ENCODE results near the gene GPR157. TPM values are rescaled to one million over a fixed set of nuclear protein-coding genes. Genes with fewer than 3 reads are reported as not detected.

Gene GPR157
- total and polyA plus RNA-seq, 2 experiments from 2014 or later = 1.7 to 2.7 TPM

DNA sequence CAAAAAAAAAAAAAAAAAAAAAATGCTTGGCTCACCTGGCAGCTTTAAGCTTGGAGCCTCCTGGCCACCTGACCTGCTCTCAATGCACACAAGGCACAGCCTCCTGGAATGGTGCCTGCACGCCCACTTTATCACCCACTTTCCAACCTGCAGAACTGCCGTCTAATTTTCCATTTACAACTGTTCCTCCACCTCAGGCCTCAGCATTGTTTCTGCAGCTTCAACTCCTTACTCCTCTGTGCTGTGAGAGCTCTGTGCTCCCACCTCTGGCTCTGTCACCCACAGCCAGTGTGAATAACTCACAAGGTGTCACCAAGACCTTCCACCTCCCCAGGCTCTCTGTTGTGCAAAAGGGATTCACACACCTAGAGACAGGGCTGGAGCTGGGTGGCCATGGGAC, 38.7 kb upstream of the GPR157 start:
- peaks cover 21% of the 10 kb centered on the region for H3K4me1 ChIP-seq (ENCODE audit: insufficient read depth)
- WGBS, 2 experiments (ENCODE audit: low coverage in 1 of 2, low lambda C conversion rate in 2 of 2, missing lambda C conversion rate in 2 of 2) = 98 to 100% methylated on average over 2 of the region's 2 CpGs
- H3K27me3 ChIP-seq (replicated peaks; ENCODE audit: insufficient read depth) = no peaks in the 10 kb centered on the region
- peaks cover 20% of the 10 kb centered on the region for H3F3A ChIP-seq (ENCODE audit: insufficient read depth)
- no peak overlapping the region for H3K4me3 ChIP-seq
- TF ChIP-seq EZH2phosphoT487 (IDR thresholded peaks at IDR 0.05; ENCODE audit: insufficient read depth, low read depth) (no peak), EZH2 (IDR thresholded peaks at IDR 0.05; ENCODE audit: insufficient read depth, poor library complexity, severe bottlenecking) (no peak)
- peaks cover 93% of the 10 kb centered on the region for H3K79me2 ChIP-seq (ENCODE audit: insufficient read depth)
- no peaks in the 10 kb centered on the region for H3K9me3 ChIP-seq (ENCODE audit: low read depth)
- H3K9me2 ChIP-seq (ENCODE audit: insufficient read depth) = no peaks in the 10 kb centered on the region
- H3K9ac ChIP-seq = no peak overlapping the region
- H4K20me1 ChIP-seq (ENCODE audit: insufficient read depth) = peaks cover 23% of the 10 kb centered on the region
- H2AFZ ChIP-seq = no peak overlapping the region
- H3K36me3 ChIP-seq (ENCODE audit: low read depth) = no peaks in the 10 kb centered on the region; the same call in 1 of the 2 replicates
- no peak for DNase-seq
- H3K4me2 ChIP-seq (ENCODE audit: unreplicated experiment) = no peak overlapping the region
- H3K27ac ChIP-seq = no peak overlapping the region
- in situ Hi-C loops (cut with MboI) = no loop called here

DNA sequence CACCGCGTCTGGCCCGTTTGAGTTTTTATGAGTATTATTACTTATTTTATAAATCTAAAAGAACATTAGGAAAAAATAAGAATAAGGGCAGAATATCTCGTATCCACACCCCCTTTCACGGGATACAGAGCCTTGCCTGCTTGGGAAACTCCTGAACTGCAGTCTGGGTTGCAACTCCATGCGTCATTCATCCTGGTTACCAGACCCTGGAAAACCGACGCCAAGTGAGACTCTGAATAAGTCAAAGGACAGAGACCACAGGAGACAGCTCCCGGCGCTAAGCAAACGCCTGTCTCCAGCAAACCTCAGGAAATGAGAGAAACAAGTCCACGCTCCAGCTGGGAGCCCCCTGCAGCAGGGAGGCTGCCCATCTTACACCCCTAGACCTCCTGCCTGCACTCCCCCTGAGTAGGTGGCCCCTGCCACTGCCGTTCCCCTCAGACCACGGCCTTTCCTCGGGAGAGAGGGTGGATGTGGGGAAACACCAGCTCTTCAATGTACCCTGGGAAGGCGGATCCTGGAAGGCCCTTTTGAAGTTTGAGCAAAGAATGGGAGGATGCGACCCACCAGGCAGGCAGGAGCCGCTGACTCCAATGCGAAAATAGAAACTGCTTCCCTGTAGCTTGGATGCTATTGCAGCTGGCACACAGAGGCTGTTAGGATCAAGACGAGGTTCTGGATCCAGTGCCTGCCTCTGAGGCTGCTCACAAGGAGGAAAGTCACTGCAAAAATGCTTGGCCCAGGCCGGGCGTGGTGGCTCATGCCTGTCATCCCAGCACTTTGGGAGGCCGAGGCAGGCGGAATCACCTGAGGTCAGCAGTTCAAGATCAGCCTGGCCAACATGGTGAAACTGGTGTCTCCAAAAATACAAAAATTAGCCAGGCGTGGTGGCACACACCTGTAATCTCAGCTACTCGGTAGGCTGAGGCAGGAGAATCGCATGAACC, 37.7 kb upstream of the GPR157 start:
- in situ Hi-C loops (cut with MboI) = no loop called here
- Histone ChIP-seq H3K9me3 (ENCODE audit: low read depth) (no peaks in the 10 kb centered on the region), H2AFZ (no peak overlapping the region), H3K9me2 (ENCODE audit: insufficient read depth) (no peaks in the 10 kb centered on the region), H3K36me3 (ENCODE audit: low read depth) (no peaks in the 10 kb centered on the region), H3K4me3 (no peak overlapping the region), H4K20me1 (ENCODE audit: insufficient read depth) (peaks cover 29% of the 10 kb centered on the region), H3K9ac (no peak overlapping the region), H3K4me2 (ENCODE audit: unreplicated experiment) (no peak overlapping the region), H3F3A (ENCODE audit: insufficient read depth) (peaks cover 30% of the 10 kb centered on the region), H3K27me3 (replicated peaks; ENCODE audit: insufficient read depth) (no peaks in the 10 kb centered on the region), H3K79me2 (ENCODE audit: insufficient read depth) (peaks cover 93% of the 10 kb centered on the region), H3K27ac (no peak overlapping the region), H3K4me1 (ENCODE audit: insufficient read depth) (peaks cover 27% of the 10 kb centered on the region)
- WGBS, 2 experiments (ENCODE audit: low coverage in 1 of 2, low lambda C conversion rate in 2 of 2, missing lambda C conversion rate in 2 of 2) = 88 to 93% methylated on average over 27 of the region's 27 CpGs
- no peak for DNase-seq
- no peak for TF ChIP-seq EZH2 (IDR thresholded peaks at IDR 0.05; ENCODE audit: insufficient read depth, poor library complexity, severe bottlenecking)
- TF ChIP-seq EZH2phosphoT487 (IDR thresholded peaks at IDR 0.05; ENCODE audit: insufficient read depth, low read depth) = no peak

DNA sequence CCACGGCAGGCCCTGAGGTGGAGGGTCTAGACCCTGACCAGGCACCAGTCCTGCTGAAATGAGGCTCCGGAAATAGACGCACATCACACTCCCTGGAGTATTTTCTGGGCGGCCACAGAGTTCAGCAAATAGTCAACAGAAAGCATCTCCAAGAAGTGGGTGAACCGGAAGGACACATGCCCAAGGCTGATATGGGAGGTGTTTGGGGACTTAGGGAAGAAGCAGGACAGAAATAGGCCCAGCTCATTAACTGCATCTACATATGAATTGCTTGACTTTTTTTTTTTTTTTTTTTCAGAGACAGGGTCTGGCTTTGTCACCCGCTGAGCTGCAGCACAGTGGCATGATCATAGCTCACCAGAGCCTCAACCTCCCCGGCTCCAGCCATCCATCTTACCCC, 36.5 kb upstream of the GPR157 start:
- H3K4me2 ChIP-seq (ENCODE audit: unreplicated experiment) = no peak overlapping the region
- no peaks in the 10 kb centered on the region for H3K27me3 ChIP-seq (replicated peaks; ENCODE audit: insufficient read depth)
- 93 to 96% methylated on average over 7 of the region's 7 CpGs for whole genome bisulfite sequencing, 2 experiments (ENCODE audit: low coverage in 1 of 2, low lambda C conversion rate in 2 of 2, missing lambda C conversion rate in 2 of 2)
- in situ Hi-C loops (cut with MboI) = no loop called here
- H3K4me1 ChIP-seq (ENCODE audit: insufficient read depth) = peaks cover 27% of the 10 kb centered on the region
- no peak for DNase-seq
- peaks cover 38% of the 10 kb centered on the region for H4K20me1 ChIP-seq (ENCODE audit: insufficient read depth)
- H3K9me3 ChIP-seq (ENCODE audit: low read depth) = no peaks in the 10 kb centered on the region
- H3K36me3 ChIP-seq (ENCODE audit: low read depth) = no peaks in the 10 kb centered on the region
- no peak overlapping the region for H2AFZ ChIP-seq
- no peak overlapping the region for H3K27ac ChIP-seq
- H3F3A ChIP-seq (ENCODE audit: insufficient read depth) = peaks cover 40% of the 10 kb centered on the region
- no peak overlapping the region for H3K9ac ChIP-seq
- H3K79me2 ChIP-seq (ENCODE audit: insufficient read depth) = peaks cover 93% of the 10 kb centered on the region
- no peaks in the 10 kb centered on the region for H3K9me2 ChIP-seq (ENCODE audit: insufficient read depth)
- TF ChIP-seq EZH2 (IDR thresholded peaks at IDR 0.05; ENCODE audit: insufficient read depth, poor library complexity, severe bottlenecking) = no peak
- no peak for TF ChIP-seq EZH2phosphoT487 (IDR thresholded peaks at IDR 0.05; ENCODE audit: insufficient read depth, low read depth)
- H3K4me3 ChIP-seq = no peak overlapping the region

DNA sequence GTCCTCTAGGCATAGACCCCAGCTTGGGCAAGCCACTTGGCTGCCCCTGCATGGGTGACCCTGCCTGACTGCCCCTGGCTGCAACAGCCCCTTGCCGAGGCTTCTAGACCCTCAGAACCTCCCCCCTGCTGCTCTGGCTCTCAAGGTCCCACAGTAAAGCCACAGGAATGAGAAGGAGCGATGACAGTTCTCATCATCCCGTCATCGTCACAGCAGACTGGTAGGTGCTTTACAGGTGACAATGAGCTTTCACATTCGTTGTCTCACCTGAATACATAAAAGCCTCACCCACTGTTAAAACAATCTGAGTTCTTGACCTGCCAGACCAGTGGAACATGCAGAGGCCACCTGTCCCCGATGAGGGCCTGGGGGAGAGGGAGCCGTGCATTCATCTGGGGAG, 36.0 kb upstream of the GPR157 start:
- Histone ChIP-seq H3K79me2 (ENCODE audit: insufficient read depth) (peaks cover 93% of the 10 kb centered on the region), H4K20me1 (ENCODE audit: insufficient read depth) (peaks cover 40% of the 10 kb centered on the region)

More for the DNA sequence above, 36.0 kb upstream of the GPR157 start:
- TF ChIP-seq EZH2phosphoT487 (IDR thresholded peaks at IDR 0.05; ENCODE audit: insufficient read depth, low read depth) (no peak), EZH2 (IDR thresholded peaks at IDR 0.05; ENCODE audit: insufficient read depth, poor library complexity, severe bottlenecking) (no peak)
- no peaks in the 10 kb centered on the region for H3K27me3 ChIP-seq (replicated peaks; ENCODE audit: insufficient read depth)
- H3K9me2 ChIP-seq (ENCODE audit: insufficient read depth) = no peaks in the 10 kb centered on the region
- no peak overlapping the region for H3K27ac ChIP-seq
- peaks cover 27% of the 10 kb centered on the region for H3K4me1 ChIP-seq (ENCODE audit: insufficient read depth)
- H3K9me3 ChIP-seq (ENCODE audit: low read depth) = no peaks in the 10 kb centered on the region
- no peaks in the 10 kb centered on the region for H3K36me3 ChIP-seq (ENCODE audit: low read depth)
- H3K4me3 ChIP-seq = no peak overlapping the region
- no peak overlapping the region for H3K9ac ChIP-seq
- whole genome bisulfite sequencing, 2 experiments (ENCODE audit: low coverage in 1 of 2, low lambda C conversion rate in 2 of 2, missing lambda C conversion rate in 2 of 2) = 73 to 76% methylated on average over 7 of the region's 7 CpGs
- peaks cover 40% of the 10 kb centered on the region for H3F3A ChIP-seq (ENCODE audit: insufficient read depth)
- no peak overlapping the region for H3K4me2 ChIP-seq (ENCODE audit: unreplicated experiment)
- in situ Hi-C loops (cut with MboI) = no loop called here
- H2AFZ ChIP-seq = no peak overlapping the region
- DNase-seq = no peak
